Heart left ventricle (tissue), 13 donors: ENCODE data around the gene PLK3.

Experiments
- CTCF ChIP-seq, 12 donors: fragments of 200-600 bp; sonication (generic) in 4 of 12; IDR thresholded peaks; one replicate each; pipeline versions ENCODE4 v1.5.0 to v1.8.0; 2018 to 2022; ENCODE audit warnings: antibody characterized with exemption in 12 of 12, mild to moderate bottlenecking in 5 of 12
- POLR2A ChIP-seq, 2 donors: fragments of 450-650 bp; IDR thresholded peaks; one replicate each; pipeline ENCODE4 v1.6.1; 2017; ENCODE audit warnings: antibody characterized with exemption in 2 of 2, mild to moderate bottlenecking in 2 of 2, moderate library complexity in 2 of 2
- donor health status: ischemic (EF 13 %, LVEDD 7.1; RV severe dilation, severe dysfunction).
- donor health status: DM: no; HTN: yes; CAD: no.
- donor health status: DM: no; HTN: no; CAD: no.
- donor health status: ischemic (EF 25% LVEDD 6.9; RV normal size, moderate dysfunction).
- donor health status: ischemic (EF 25% LVEDD 5.7; RV mildly dilated, moderate dysfunction).
- donor health status: ischemic (EF 35%, LVEDD 5.7; RV mildly dilated, moderate dysfunction).
- donor health status: nonischemic (EF 11% LVEDD 7.7; RV severe dilation, severe dysfunction).
- donor health status: DM: yes; HTN: yes; CAD: no.
- donor health status: PGD.
- donor health status: ischemic (EF 29% LVEDD 5.4; RV normal size, mild dysfunction).
- donor health status: nonischemic (EF 23%, LVEDD 6.1; RV moderate dilation, normal function).

DNA sequence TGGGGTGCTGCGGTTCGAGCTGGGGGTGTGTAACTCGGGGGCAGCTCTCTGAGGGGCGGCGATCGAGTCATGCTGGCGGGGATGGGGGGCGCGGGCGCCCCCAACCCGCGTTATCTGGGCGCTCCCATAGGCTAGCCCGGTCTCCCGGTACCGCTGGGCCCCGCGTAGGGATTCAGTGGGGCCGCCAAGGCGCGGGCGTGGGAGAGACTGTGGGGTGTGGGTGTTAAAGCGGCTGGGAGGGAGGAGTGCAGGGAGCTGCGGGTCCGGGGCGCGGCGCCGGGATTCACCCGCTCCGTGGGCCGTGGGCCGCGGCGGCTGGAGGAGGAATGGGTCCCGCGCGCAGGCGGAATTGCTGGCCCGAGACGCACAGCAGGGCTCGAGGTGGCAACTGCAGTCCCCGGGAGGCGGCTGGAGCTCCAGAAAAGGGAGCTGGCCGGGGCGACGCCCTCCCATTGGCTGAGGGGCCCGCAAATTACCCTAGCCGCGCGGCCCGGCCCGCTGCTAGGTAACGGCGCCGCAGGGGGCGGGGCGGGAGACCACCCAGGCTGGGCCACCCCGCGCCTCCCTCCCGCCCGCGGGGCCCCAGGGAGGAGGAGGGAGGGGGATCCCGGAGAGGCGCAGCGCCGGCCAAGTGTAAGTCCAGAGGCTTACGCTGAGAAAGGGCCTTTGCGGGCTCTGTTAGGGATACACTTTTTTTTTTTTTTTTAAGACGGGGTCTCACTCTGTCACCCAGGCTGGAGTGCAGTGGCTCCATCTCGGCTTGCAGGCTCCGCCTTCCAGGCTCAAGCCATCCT is 42.9 kb downstream of the PLK3 start, which contains the start of gene PTCH2:
- TF ChIP-seq CTCF (IDR thresholded peaks at IDR 0.05) (no peak), POLR2A (IDR thresholded peaks at IDR 0.05) (no peak)
